Choroid plexus epithelial cell (primary cell): ENCODE results near the gene CHST4.
A peak's percentile ranks its signal among the peaks of the same experiment; 100 is the strongest.

Source experiments
- DNase-seq: peaks from one replicate; pipeline ENCODE4 v3.0.0-alpha.2; 2010; ENCODE audit warnings: low read depth
- H3K4me3 ChIP-seq: 2 replicates; pipeline ENCODE4 v1.5.1; 2011; ENCODE audit warnings: low read depth, mild to moderate bottlenecking, control low read depth, low read length, moderate library complexity
- CTCF ChIP-seq: conservative IDR thresholded peaks from 2 replicates; pipeline ENCODE4 v1.5.1; 2011; ENCODE audit warnings: low read depth, mild to moderate bottlenecking, control low read depth, inconsistent platforms, low read length, moderate library complexity

CHST4 gene

GRCh38 chr16:71489122-71489521 is 37.1 kb upstream of the CHST4 start, which contains the start of gene ZNF19:
Gene ZNF19 (minus strand): TSS chr16:71489324. CDS start chr16:71482114, 7,210 bp downstream.
- no peak within 1 kb of the TSS for H3K4me3 ChIP-seq
- no peak for TF ChIP-seq CTCF
- no peak for DNase-seq

- TF ChIP-seq CTCF: no peak
- no peak for DNase-seq
Measured at GRCh38 chr16:71490361-71490760, 35.9 kb upstream of the CHST4 start.

GRCh38 chr16:71491054-71491453 is 35.2 kb upstream of the CHST4 start:
- DNase-seq: no peak
- no peak for TF ChIP-seq CTCF
- no peak overlapping the region for H3K4me3 ChIP-seq

More at GRCh38 chr16:71490361-71490760, 35.9 kb upstream of the CHST4 start:
- H3K4me3 ChIP-seq: no peak overlapping the region

- no peak for TF ChIP-seq CTCF
- H3K4me3 ChIP-seq: no peak overlapping the region
- no peak for DNase-seq
Measured at GRCh38 chr16:71492786-71493185, 33.4 kb upstream of the CHST4 start.

GRCh38 chr16:71493213-71493612 is 33.0 kb upstream of the CHST4 start:
- DNase-seq: no peak
- H3K4me3 ChIP-seq: no peak overlapping the region
- TF ChIP-seq CTCF: no peak

- H3K4me3 ChIP-seq: no peak overlapping the region
- no peak for DNase-seq
- no peak for TF ChIP-seq CTCF
Measured at GRCh38 chr16:71498031-71498430, 28.2 kb upstream of the CHST4 start.

GRCh38 chr16:71499775-71500364 is 26.4 kb upstream of the CHST4 start:
- H3K4me3 ChIP-seq: no peak overlapping the region
- TF ChIP-seq CTCF: peak; percentile 84
- DNase-seq: peak; percentile 83
